HCT116 (cell line): ENCODE data around the gene CENPV.

Source experiments
- ELF1 ChIP-seq: IDR thresholded peaks from 2 replicates; pipeline ENCODE4 v1.6.1; 2012; ENCODE audit warnings: low read depth, borderline replicate concordance
- JUND ChIP-seq: IDR thresholded peaks from 2 replicates; pipeline ENCODE4 v1.6.1; 2012
- POLR2AphosphoS5 ChIP-seq: IDR thresholded peaks from 2 replicates; pipeline ENCODE4 v1.6.1; 2011; ENCODE audit warnings: mild to moderate bottlenecking, low read depth, low read length, moderate library complexity
- RAD21 ChIP-seq: IDR thresholded peaks from 2 replicates; pipeline ENCODE4 v1.6.1; 2012; ENCODE audit warnings: low read depth, mild to moderate bottlenecking
- SRF ChIP-seq: IDR thresholded peaks from 2 replicates; pipeline ENCODE4 v1.6.1; 2012; ENCODE audit warnings: low read depth
- YY1 ChIP-seq: IDR thresholded peaks from 2 replicates; pipeline ENCODE4 v1.6.1; 2011; ENCODE audit warnings: low read length, low read depth, moderate library complexity, mild to moderate bottlenecking; ENCODE audit not compliant: insufficient replicate concordance; ENCODE audit errors: extremely low read depth
- TF ChIP-seq, protein P1 (sequence below), 3 experiments: fragments of 200-600 bp in 1 of 3; sonication (generic) in 1 of 3; IDR thresholded peaks in 2 of 3; conservative IDR thresholded peaks in 1 of 3; 2 replicates each; pipeline ENCODE4 v1.5.1; 2012 to 2017; ENCODE audit warnings: low read depth in 2 of 3, low read length in 2 of 3, antibody characterized with exemption in 1 of 3, borderline replicate concordance in 1 of 3, control low read depth in 1 of 3, mild to moderate bottlenecking in 1 of 3, mixed read lengths in 1 of 3, mixed run types in 1 of 3, moderate library complexity in 1 of 3; ENCODE audit not compliant: insufficient read depth in 1 of 3

DNA sequence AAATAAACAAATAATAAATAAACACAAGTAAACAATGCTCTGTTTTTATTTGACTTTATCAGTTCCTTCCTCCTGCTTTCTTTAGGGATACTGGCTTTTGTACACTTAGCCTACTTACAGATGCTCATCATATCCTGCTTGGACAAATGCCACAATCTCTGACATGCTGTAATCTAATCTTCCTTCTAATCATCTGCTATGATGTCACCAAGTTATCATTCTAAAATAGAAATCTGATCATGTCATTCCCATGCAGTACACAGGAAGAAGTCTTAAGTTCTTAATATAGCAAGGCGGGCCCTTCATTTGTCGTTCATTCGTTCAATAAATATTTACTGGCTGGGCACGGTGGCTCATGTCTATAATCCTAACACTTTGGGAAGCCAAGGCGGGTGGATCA, 18.5 kb upstream of the CENPV start:
- TF ChIP-seq, protein P1, sequence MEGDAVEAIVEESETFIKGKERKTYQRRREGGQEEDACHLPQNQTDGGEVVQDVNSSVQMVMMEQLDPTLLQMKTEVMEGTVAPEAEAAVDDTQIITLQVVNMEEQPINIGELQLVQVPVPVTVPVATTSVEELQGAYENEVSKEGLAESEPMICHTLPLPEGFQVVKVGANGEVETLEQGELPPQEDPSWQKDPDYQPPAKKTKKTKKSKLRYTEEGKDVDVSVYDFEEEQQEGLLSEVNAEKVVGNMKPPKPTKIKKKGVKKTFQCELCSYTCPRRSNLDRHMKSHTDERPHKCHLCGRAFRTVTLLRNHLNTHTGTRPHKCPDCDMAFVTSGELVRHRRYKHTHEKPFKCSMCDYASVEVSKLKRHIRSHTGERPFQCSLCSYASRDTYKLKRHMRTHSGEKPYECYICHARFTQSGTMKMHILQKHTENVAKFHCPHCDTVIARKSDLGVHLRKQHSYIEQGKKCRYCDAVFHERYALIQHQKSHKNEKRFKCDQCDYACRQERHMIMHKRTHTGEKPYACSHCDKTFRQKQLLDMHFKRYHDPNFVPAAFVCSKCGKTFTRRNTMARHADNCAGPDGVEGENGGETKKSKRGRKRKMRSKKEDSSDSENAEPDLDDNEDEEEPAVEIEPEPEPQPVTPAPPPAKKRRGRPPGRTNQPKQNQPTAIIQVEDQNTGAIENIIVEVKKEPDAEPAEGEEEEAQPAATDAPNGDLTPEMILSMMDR (IDR thresholded peaks at IDR 0.05 in 2 of 3, conservative IDR thresholded peaks at IDR 0.05 in 1 of 3; ENCODE audit: borderline replicate concordance in 1 of 3, insufficient read depth in 1 of 3, low read depth in 2 of 3, low read length in 2 of 3) = no peak
- TF ChIP-seq ELF1 (no peak), POLR2AphosphoS5 (no peak), SRF (no peak), RAD21 (no peak), JUND (no peak), YY1 (no peak)
